Measurements from ENCODE around the gene MRTFB. TPM values are rescaled to one million over a fixed set of nuclear protein-coding genes. Genes with fewer than 3 reads are reported as not detected.

Gene MRTFB
- total and polyA plus RNA-seq, 2 donors (not counting 1 experiment from before 2014, with no cell fraction given), result 8.8 to 9.8 TPM

GRCh38 chr16:14129502-14129901, 58.4 kb downstream of the MRTFB start:
- TF ChIP-seq, protein P1, sequence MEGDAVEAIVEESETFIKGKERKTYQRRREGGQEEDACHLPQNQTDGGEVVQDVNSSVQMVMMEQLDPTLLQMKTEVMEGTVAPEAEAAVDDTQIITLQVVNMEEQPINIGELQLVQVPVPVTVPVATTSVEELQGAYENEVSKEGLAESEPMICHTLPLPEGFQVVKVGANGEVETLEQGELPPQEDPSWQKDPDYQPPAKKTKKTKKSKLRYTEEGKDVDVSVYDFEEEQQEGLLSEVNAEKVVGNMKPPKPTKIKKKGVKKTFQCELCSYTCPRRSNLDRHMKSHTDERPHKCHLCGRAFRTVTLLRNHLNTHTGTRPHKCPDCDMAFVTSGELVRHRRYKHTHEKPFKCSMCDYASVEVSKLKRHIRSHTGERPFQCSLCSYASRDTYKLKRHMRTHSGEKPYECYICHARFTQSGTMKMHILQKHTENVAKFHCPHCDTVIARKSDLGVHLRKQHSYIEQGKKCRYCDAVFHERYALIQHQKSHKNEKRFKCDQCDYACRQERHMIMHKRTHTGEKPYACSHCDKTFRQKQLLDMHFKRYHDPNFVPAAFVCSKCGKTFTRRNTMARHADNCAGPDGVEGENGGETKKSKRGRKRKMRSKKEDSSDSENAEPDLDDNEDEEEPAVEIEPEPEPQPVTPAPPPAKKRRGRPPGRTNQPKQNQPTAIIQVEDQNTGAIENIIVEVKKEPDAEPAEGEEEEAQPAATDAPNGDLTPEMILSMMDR (conservative IDR thresholded peaks at IDR 0.05 in 1 of 2, IDR thresholded peaks at IDR 0.05 in 1 of 2; ENCODE audit: low read depth in 1 of 2, low read length in 2 of 2), result no peak
- no peak for TF ChIP-seq EZH2 (IDR thresholded peaks at IDR 0.05; ENCODE audit: low read length, missing control alignments)
- no peaks in the 10 kb centered on the region for H3K27me3 ChIP-seq (ENCODE audit: control insufficient read depth, insufficient read depth, low read length)
- H3K4me1 ChIP-seq (ENCODE audit: control insufficient read depth, extremely low read depth, insufficient read depth, low read length), result peaks cover 3% of the 10 kb centered on the region
- no peak overlapping the region for H3K4me2 ChIP-seq (ENCODE audit: extremely low read depth, insufficient read depth, low read length)
- H3K4me3 ChIP-seq (replicated peaks in 1 of 4; ENCODE audit: control extremely low read depth in 1 of 4, insufficient read depth in 1 of 4, low read depth in 3 of 4, low read length in 4 of 4), result no peak overlapping the region
- H4K20me1 ChIP-seq (ENCODE audit: control insufficient read depth, extremely low read depth, insufficient read depth, low read length), result no peaks in the 10 kb centered on the region
- DNase-seq (ENCODE audit: low read depth in 2 of 2), result no peak
- no peaks in the 10 kb centered on the region for H3K9me3 ChIP-seq (ENCODE audit: control insufficient read depth, insufficient read depth, low read depth, low read length)
- H3K79me2 ChIP-seq (ENCODE audit: control insufficient read depth, insufficient read depth, low read length), result no peaks in the 10 kb centered on the region
- H2AFZ ChIP-seq (ENCODE audit: low read length), result no peak overlapping the region
- H3K27ac ChIP-seq (ENCODE audit: insufficient read depth, low read length), result no peak overlapping the region
- H3K36me3 ChIP-seq (ENCODE audit: control insufficient read depth, insufficient read depth, low read length), result no peaks in the 10 kb centered on the region
- H3K9ac ChIP-seq (ENCODE audit: insufficient read depth, low read length), result no peak overlapping the region

GRCh38 chr16:14131774-14132695, 60.9 kb downstream of the MRTFB start:
- no peak overlapping the region for H2AFZ ChIP-seq (ENCODE audit: low read length)
- H3K79me2 ChIP-seq (ENCODE audit: control insufficient read depth, insufficient read depth, low read length), result no peaks in the 10 kb centered on the region
- H3K27ac ChIP-seq (ENCODE audit: insufficient read depth, low read length), result no peak overlapping the region
- H3K9ac ChIP-seq (ENCODE audit: insufficient read depth, low read length), result no peak overlapping the region
- no peaks in the 10 kb centered on the region for H3K9me3 ChIP-seq (ENCODE audit: control insufficient read depth, insufficient read depth, low read depth, low read length)
- peaks cover 3% of the 10 kb centered on the region for H3K4me1 ChIP-seq (ENCODE audit: control insufficient read depth, extremely low read depth, insufficient read depth, low read length)
- TF ChIP-seq, protein P1 (conservative IDR thresholded peaks at IDR 0.05 in 1 of 2, IDR thresholded peaks at IDR 0.05 in 1 of 2; ENCODE audit: low read depth in 1 of 2, low read length in 2 of 2), result no peak
- TF ChIP-seq EZH2 (IDR thresholded peaks at IDR 0.05; ENCODE audit: low read length, missing control alignments), result no peak
- DNase-seq (ENCODE audit: low read depth in 2 of 2), result peak in 1 of 2 donors; percentile 17
- peaks cover 2% of the 10 kb centered on the region for H3K36me3 ChIP-seq (ENCODE audit: control insufficient read depth, insufficient read depth, low read length)
- no peaks in the 10 kb centered on the region for H3K27me3 ChIP-seq (ENCODE audit: control insufficient read depth, insufficient read depth, low read length)
- no peak overlapping the region for H3K4me2 ChIP-seq (ENCODE audit: extremely low read depth, insufficient read depth, low read length)
- no peak overlapping the region for H3K4me3 ChIP-seq (replicated peaks in 1 of 4; ENCODE audit: control extremely low read depth in 1 of 4, insufficient read depth in 1 of 4, low read depth in 3 of 4, low read length in 4 of 4)
- no peaks in the 10 kb centered on the region for H4K20me1 ChIP-seq (ENCODE audit: control insufficient read depth, extremely low read depth, insufficient read depth, low read length)

DNA sequence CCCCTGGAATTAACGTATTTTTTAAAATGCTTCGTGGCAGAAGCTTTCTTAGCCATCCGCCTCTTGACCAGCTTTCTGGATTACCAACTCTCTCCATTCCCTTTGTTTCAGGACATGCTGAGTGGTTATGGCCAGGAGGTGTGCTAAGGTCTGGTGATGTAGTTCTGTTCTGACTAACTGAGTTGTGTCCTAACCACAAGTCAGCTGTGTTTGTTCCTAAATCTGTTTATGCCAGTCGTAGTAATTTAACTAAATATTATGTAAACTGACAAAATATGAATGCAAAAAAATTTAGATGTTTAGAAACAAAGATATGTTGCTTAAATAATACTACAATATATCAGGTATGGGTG, 61.6 kb downstream of the MRTFB start:
- TF ChIP-seq, protein P1 (conservative IDR thresholded peaks at IDR 0.05 in 1 of 2, IDR thresholded peaks at IDR 0.05 in 1 of 2; ENCODE audit: low read depth in 1 of 2, low read length in 2 of 2), result no peak
- Histone ChIP-seq H3K9ac (ENCODE audit: insufficient read depth, low read length) (no peak overlapping the region), H3K9me3 (ENCODE audit: control insufficient read depth, insufficient read depth, low read depth, low read length) (no peaks in the 10 kb centered on the region)

More for the DNA sequence above, 61.6 kb downstream of the MRTFB start:
- H3K27ac ChIP-seq (ENCODE audit: insufficient read depth, low read length), result no peak overlapping the region
- H3K4me3 ChIP-seq (replicated peaks in 1 of 4; ENCODE audit: control extremely low read depth in 1 of 4, insufficient read depth in 1 of 4, low read depth in 3 of 4, low read length in 4 of 4), result no peak overlapping the region
- no peaks in the 10 kb centered on the region for H3K79me2 ChIP-seq (ENCODE audit: control insufficient read depth, insufficient read depth, low read length)
- no peak overlapping the region for H2AFZ ChIP-seq (ENCODE audit: low read length)
- no peaks in the 10 kb centered on the region for H3K27me3 ChIP-seq (ENCODE audit: control insufficient read depth, insufficient read depth, low read length)
- peak; percentile 23 to 59 for DNase-seq (ENCODE audit: low read depth in 2 of 2)
- no peaks in the 10 kb centered on the region for H4K20me1 ChIP-seq (ENCODE audit: control insufficient read depth, extremely low read depth, insufficient read depth, low read length)
- H3K4me2 ChIP-seq (ENCODE audit: extremely low read depth, insufficient read depth, low read length), result peak overlapping the region; percentile 89
- H3K36me3 ChIP-seq (ENCODE audit: control insufficient read depth, insufficient read depth, low read length), result peaks cover 2% of the 10 kb centered on the region
- H3K4me1 ChIP-seq (ENCODE audit: control insufficient read depth, extremely low read depth, insufficient read depth, low read length), result peaks cover 3% of the 10 kb centered on the region

Measured in fibroblast of lung (primary cell).